CD1c-positive myeloid dendritic cell (primary cell): ENCODE data around the gene SIAH1.
"Not testable (repeated sequence)": the region's sequence is repeated elsewhere in the genome, so short reads cannot be mapped to it uniquely, and the experiment has no call there.

Experiments used
- DNase-seq: peaks from one replicate; pipeline ENCODE4 v3.0.0-alpha.2; 2016; ENCODE audit errors: extremely low spot score

Gene SIAH1

DNA sequence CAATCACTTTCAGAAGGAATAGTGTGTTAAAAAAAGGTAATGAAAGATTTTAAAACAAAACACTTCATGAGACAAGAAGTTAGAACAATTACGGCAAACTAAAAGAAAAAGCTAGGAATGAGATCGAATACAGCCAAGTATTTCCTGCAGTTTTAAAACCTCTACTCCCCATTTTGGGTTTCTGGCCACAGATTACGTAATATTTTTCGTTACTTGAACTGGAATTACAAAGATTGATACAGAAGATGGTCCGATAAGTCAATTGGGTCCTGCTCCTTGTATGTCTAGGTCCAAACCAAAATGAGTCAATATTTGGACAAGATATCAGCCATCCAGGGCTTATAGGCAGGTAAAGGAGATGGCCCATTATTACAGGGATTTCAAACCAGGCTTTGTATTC is 52.2 kb downstream of the SIAH1 start:
- DNase-seq, result no peak

DNA sequence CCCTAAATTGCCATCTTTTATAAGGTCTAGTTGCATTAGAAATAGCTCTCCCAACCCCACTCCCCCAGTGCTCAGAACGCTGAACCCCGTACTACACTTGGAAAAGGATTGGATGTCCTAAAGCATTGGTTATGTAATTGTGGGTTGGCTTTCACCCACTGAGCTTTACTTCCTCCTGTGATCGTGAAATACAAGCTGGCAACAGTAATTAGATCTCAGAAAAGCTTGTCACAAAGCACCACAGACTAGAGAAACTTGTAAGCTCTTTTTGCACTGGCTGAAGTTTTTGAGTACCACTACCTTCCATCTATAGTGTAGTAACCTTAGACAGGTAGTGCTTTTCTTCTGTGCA is 54.4 kb downstream of the SIAH1 start:
- peak; percentile 44 for DNase-seq

DNA sequence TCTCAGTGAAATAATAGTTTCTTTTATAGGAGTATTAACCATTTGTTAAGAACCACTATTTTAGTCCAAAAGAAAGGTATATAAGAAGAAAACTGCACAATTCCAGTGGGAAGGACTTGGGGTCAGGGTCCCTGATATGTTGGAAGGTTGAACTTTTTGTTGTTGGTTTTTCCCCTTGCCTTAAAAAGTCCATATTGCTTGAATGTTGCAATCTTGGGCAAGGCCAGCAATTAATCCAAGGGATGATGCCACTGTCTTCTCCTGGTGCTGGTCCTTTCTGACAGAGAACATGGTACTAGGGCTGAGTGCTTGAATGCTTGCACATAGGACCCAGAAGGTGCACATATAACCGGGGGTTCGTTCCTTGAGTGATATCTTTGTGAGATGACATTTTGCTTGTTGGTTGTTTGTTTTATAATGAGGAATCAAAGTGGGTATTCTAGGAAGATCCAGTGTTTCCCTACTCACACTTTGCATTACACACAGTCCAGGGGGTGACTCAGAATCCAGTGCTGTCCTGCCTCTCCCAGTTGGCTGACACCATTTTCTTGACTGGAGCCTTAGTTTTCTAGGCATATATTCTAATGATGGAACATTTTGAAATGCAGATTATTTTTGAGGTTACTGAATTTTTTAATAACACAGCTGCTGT is 54.9 kb downstream of the SIAH1 start:
- no peak for DNase-seq

DNA sequence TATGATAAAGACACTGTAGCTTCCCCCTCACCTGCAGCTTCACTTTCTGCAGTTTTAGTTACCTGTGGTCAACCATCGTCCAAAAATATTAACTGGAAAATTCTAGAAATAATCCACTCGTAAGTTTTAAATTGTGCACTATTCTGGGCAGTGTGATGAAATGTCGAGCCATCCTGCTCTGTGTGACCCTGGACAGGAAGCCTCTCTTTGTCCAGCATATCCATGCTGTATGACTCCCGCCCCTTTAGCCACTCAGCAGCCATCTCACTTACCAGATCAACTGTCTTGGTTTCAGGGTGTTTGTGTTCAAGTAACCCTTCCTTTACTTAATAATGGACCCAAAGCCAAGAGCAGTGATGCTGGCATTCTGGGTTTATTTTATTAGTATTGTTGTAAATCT is 56.1 kb downstream of the SIAH1 start:
- no peak for DNase-seq

DNA sequence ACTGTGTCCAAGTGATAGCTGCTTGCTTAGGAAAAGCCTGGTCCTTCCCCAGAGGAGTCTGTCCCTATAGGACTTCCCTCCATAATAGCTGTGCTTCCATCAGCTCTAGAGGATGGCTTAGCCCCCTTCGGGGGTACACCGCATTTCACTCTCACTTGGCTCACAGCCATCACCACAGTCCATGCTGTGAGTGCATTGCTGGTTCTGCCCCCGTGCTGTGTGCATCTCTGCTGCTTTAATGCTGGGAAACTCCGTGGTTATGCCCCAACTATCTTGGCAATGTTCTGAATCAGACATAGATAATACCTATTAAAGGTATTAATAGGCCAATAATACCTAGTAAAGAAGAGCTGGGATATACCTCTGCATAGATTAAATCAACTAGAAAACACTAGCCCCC is 58.3 kb downstream of the SIAH1 start:
- DNase-seq, result no peak

DNA sequence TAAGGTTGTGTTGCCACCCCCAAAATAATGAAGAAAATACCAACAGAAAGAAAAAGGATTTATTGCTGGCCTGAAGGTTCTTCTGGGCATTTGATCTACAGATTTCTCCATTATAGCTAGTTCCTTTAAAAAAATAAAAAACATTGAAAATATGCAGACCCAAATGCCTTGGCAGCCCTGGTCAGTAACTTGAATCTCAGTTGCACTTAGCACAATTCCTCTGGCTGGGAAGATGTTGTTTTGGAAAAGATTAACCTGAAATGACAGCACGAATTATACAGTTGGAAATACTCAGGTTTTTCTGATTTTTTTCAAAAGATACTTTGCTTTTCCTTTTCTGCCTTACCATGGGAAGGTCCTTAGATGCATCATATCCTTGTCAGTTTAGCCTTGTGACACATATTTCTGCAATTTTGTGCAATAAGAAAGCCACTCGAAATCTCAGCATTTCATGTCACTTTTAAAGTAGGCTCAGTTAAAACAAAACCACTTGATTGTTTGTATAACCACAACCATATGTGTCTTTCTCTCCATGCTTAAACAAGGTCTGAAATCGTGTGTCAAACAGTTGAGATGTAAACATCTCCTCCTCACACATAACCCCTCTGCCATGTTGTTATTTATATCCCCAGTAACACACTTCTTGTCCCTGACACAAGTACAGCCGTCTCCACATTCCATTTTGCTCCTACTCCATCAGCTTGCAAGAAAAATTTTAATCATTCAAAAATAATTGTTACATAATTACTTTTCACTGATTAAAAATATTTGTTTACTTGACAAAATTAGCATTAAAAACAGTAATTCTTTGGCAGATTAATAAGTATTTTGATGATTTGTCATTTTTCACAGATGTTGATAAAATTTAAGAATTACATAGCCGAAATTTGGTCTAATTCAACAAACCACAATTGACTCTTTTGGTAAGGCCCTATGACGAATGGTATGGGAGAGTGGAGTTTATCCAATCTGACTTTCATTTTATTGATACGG is 61.1 kb downstream of the SIAH1 start:
- DNase-seq, result no peak

DNA sequence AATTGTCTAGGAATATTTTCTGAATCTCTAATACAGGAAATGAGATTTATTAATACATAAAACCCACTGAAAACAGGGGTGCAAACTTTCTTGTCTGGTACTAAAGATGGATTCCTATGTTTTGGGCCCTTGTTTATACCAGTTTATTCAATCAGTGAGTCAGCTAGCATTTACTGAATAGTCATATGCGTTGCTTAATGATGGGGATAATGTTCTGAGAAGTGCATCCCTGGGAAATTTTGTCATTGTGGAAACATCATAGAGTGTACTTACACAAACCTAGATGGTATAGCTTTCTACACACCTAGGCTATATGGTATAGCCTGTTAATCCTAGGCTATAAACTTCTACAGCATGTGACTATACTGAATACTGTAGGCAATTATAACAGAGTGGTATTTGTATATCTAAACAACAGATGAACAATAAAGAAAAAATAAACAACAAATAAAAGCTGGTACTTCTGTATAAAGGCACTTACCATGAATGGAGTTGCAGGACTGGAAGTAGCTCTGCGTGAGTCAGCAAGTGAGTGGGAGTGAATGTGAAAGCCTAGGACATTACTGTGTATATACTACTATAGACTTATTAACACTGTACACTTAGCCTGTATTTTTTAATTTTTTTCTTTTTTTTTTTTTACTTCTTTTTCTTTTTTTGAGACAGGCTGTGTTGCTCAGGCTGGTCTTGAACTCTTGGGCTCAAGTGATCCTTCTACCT is 63.7 kb downstream of the SIAH1 start:
- peak; percentile 82 for DNase-seq

DNA sequence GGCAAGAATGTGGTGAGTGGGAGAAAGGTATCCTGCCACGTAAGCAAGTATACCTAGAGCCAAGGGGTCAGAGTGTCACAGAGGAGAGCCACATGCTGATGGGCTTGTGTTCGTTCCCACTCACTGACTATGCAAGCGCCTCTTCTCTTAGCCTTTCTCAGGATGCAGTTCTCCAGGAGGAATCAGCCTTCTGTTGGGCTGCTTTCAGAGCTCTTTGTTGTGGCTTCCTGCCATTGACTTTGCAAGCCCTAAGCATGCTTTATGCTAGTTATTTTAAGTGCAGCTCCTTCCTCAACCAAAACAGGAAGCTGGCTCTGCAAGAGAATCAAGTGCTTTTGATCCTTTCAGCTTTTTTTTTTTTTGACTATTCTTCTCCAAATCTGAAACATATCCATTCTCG is 66.6 kb downstream of the SIAH1 start:
- DNase-seq, result peak; percentile 73

DNA sequence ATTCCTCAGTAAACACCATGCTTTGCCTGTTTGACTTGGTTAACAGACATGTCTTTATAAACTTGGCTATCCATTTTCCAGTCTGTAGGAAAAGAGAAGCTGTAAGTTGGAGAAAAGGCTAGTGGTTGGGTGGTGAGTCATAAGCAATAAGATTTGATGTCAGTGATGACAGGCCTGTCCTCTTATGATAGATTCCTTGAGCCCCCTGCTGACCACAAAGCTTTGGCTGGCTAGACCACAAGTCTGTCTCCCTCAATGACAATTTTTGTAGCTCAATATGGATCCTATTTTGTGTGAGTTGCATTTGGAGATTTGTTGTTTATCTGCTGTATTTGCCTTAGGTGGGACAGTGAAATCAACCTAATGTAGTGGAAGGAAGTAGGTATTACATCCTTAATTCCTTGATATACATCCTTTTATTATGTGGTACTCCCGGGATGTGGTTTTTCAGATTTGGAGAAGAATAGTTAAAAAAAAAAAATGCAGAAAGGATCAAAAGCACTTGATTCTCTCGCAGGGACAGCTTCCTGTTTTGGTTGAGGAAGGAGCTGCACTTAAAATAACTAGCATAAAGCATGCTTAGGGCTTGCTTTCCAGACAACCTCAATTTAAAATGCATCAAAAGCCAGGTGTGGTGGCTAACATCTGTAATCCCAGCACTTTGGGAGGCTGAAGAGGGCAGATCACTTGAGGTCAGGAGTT is 67.4 kb downstream of the SIAH1 start:
- DNase-seq, result peak; percentile 62

DNA sequence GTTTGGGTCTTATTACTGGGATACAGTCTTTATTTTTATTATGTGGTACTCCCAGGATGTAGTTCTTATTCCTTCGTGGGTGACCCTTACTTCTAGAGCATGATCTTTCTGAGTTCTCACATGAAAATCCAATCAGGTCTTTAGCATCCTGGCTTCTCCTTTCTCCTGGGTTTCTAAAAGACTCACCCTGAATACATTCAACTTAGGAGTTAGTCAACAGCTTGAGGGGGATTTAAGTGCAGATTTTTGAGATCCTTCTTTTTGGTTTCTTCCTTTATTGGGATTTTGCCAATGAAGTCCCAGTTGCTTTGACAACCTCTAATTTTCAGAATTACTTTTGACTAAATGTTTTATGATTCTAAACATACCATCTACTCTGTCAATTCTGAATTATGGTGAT is 68.2 kb downstream of the SIAH1 start:
- peak; percentile 6 for DNase-seq

DNA sequence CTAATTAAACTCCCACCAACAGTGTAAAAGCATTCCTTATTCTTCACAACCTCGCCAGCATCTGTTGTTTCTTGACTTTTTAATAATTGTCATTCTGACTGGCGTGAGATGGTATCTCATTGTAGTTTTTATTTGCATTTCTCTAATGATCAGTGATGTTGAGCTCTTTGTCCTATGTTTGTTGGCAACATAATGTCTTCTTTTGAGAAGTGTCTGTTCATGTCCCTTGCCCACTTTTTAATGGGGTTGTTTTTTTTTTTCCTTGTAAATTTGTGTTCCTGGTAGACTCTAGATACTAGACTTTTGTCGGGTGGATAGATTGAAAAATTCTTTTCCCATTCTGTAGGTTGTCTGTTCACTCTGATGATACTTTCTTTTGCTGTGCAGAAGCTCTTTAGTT is 71.3 kb downstream of the SIAH1 start:
- not testable (repeated sequence) for DNase-seq

DNA sequence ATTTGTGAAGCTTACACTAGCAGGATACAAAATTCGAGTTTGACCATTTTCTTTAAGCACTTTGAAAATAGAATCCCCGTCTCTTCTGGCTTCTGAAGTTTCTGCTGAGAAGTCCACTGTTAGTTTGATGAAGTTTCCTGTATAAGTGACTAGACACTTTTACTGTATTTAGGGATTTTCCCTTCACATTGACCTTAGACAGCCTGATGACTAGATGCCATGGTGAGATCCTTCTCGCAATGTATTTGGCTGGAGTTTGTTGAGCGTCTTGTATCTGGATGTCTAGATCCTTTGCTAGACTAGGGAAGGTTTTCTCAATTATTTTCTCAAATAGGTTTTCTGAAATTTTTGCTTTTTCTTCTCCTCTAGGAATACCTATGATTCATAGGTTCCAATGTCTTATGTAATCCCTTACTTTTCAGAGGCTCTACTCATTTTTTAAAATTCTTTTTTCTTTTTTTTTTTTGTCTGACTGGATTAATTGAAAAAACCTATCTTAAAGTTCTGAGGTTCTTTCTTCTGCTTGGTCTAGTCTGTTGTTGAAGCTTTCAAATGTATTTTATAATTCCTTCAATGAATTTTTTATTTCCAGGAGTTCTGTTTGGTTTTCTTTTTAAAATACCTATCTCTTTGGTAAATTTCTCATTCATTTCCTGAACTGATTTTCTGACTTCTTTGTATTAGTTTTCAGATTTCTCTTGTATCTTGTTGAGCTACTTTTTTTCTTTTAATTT is 74.1 kb downstream of the SIAH1 start:
- no peak for DNase-seq
